DOHH2 (cell line): ENCODE measurements around the gene CASKIN1.
A peak's percentile ranks its signal among the peaks of the same experiment; 100 is the strongest.

Experiments used
- H3F3A ChIP-seq: fragments of 200-600 bp; sonication (generic), shearing (Covaris generic); 2 replicates; pipeline ENCODE4 v1.6.0; 2016; ENCODE audit warnings: antibody characterized with exemption, mild to moderate bottlenecking; ENCODE audit not compliant: control insufficient read depth, insufficient read depth
- H3K27ac ChIP-seq: fragments of 200-600 bp; sonication (generic); 2 replicates; pipeline ENCODE4 v1.5.1; 2014; ENCODE audit warnings: low read depth, mild to moderate bottlenecking, low read length, moderate library complexity
- H3K27me3 ChIP-seq: fragments of 200-600 bp; sonication (generic); 2 replicates; pipeline ENCODE4 v1.6.1; 2014; ENCODE audit warnings: mild to moderate bottlenecking, low read length, mixed read lengths; ENCODE audit not compliant: control insufficient read depth
- H3K36me3 ChIP-seq: fragments of 200-600 bp; sonication (generic); 2 replicates; pipeline ENCODE4 v1.6.1; 2014; ENCODE audit warnings: mild to moderate bottlenecking, low read length, moderate library complexity, mixed read lengths; ENCODE audit not compliant: control insufficient read depth
- H3K4me1 ChIP-seq: fragments of 200-600 bp; sonication (generic); 2 replicates; pipeline ENCODE4 v1.6.1; 2014; ENCODE audit warnings: mild to moderate bottlenecking, low read length, mixed read lengths; ENCODE audit not compliant: control insufficient read depth
- H3K4me2 ChIP-seq: fragments of 200-600 bp; sonication (generic); 2 replicates; pipeline ENCODE4 v1.6.0; 2014; ENCODE audit warnings: mild to moderate bottlenecking, low read length, moderate library complexity
- H3K4me3 ChIP-seq: fragments of 200-600 bp; sonication (generic); 2 replicates; pipeline ENCODE4 v1.5.1; 2014; ENCODE audit warnings: mild to moderate bottlenecking, low read length, mixed read lengths
- H3K79me2 ChIP-seq: fragments of 200-600 bp; sonication (generic); 2 replicates; pipeline ENCODE4 v1.6.1; 2014; ENCODE audit warnings: mild to moderate bottlenecking, low read length, mixed read lengths; ENCODE audit not compliant: control insufficient read depth
- H3K9me2 ChIP-seq: fragments of 200-600 bp; sonication (generic); replicated peaks from 2 replicates; pipeline ENCODE4 v1.6.1; 2014; ENCODE audit warnings: mild to moderate bottlenecking, low read length, mixed read lengths; ENCODE audit not compliant: control insufficient read depth
- H3K9me3 ChIP-seq: fragments of 200-600 bp; sonication (generic); 2 replicates; pipeline ENCODE4 v1.6.1; 2014; ENCODE audit warnings: antibody characterized with exemption, low read length, mixed read lengths; ENCODE audit not compliant: control insufficient read depth, insufficient read depth
- H4K20me1 ChIP-seq: fragments of 200-600 bp; sonication (generic); 2 replicates; pipeline ENCODE4 v1.6.0; 2014; ENCODE audit warnings: low read depth, mild to moderate bottlenecking, antibody characterized with exemption, low read length, moderate library complexity; ENCODE audit not compliant: control insufficient read depth, insufficient read depth
- CTCF ChIP-seq: fragments of 200-600 bp; sonication (generic); IDR thresholded peaks from one replicate; pipeline ENCODE4 v1.5.1; 2014; ENCODE audit warnings: antibody characterized with exemption, mild to moderate bottlenecking, low read depth, low read length; ENCODE audit not compliant: poor library complexity, severe bottlenecking
- EZH2phosphoT487 ChIP-seq: fragments of 200-600 bp; sonication (generic); IDR thresholded peaks from 2 replicates; pipeline ENCODE4 v1.6.1; 2017; ENCODE audit warnings: borderline replicate concordance, mild to moderate bottlenecking, antibody characterized with exemption, low read length, moderate library complexity, mixed read lengths

Gene CASKIN1, protein sequence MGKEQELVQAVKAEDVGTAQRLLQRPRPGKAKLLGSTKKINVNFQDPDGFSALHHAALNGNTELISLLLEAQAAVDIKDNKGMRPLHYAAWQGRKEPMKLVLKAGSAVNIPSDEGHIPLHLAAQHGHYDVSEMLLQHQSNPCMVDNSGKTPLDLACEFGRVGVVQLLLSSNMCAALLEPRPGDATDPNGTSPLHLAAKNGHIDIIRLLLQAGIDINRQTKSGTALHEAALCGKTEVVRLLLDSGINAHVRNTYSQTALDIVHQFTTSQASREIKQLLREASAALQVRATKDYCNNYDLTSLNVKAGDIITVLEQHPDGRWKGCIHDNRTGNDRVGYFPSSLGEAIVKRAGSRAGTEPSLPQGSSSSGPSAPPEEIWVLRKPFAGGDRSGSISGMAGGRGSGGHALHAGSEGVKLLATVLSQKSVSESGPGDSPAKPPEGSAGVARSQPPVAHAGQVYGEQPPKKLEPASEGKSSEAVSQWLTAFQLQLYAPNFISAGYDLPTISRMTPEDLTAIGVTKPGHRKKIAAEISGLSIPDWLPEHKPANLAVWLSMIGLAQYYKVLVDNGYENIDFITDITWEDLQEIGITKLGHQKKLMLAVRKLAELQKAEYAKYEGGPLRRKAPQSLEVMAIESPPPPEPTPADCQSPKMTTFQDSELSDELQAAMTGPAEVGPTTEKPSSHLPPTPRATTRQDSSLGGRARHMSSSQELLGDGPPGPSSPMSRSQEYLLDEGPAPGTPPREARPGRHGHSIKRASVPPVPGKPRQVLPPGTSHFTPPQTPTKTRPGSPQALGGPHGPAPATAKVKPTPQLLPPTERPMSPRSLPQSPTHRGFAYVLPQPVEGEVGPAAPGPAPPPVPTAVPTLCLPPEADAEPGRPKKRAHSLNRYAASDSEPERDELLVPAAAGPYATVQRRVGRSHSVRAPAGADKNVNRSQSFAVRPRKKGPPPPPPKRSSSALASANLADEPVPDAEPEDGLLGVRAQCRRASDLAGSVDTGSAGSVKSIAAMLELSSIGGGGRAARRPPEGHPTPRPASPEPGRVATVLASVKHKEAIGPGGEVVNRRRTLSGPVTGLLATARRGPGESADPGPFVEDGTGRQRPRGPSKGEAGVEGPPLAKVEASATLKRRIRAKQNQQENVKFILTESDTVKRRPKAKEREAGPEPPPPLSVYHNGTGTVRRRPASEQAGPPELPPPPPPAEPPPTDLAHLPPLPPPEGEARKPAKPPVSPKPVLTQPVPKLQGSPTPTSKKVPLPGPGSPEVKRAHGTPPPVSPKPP (N-terminal part only)

DNA sequence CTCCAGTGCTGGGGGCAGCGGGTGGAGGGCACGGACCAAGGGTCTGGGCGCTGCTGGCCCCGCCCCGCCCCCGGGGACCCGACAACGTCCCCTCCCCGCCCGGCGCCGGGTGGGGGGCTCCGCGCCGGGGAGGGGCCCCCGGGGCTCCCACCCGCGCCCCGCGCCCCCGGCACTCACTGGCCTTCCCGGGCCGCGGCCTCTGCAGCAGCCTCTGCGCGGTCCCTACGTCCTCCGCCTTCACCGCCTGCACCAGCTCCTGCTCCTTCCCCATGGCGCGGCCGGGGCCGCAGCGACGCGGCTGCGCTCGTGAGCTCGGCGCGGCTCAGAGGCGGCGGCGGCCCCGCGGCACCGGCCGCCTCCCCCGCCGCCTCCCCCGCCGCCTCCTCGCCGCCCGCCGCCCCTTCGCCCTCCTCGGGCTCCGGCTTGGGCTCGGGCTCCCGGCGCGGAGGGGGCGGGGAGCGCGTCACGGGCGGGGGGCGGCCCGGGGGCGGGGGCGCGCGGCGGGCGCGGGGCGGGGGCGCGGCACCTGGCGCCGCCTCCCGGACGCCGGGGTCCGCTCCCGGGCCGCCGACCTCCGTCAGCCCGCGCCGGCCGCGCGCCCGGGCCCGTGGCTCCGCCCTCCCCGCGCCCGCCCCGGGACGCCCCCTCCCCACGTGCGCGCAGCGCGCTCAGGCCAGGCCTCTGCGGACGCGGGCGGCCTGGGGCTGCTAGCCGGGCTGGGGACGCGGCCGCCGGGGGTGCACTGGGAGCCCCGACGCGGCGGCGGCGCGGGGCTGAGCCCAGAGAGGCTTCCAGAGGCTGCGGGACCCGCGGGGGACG lies at the start of gene CASKIN1:
Gene CASKIN1 (minus strand): TSS at position 444 of the 819 bp plus-strand sequence. CDS start 173 bp downstream, at position 271.
- Histone ChIP-seq H3K4me1 (peaks cover 10% of the 10 kb centered on the region), H3K27ac (no peak within 1 kb of the TSS), H3F3A (no peaks in the 10 kb centered on the region), H4K20me1 (peaks cover 5% of the 10 kb centered on the region; the same call in 1 of the 2 replicates), H3K4me3 (peak within 1 kb of the TSS; percentile 10; the same call in 1 of the 2 replicates), H3K27me3 (peaks cover 64% of the 10 kb centered on the region), H3K79me2 (no peaks in the 10 kb centered on the region), H3K36me3 (no peaks in the 10 kb centered on the region), H3K4me2 (peak within 1 kb of the TSS; percentile 33), H3K9me2 (no peaks in the 10 kb centered on the region), H3K9me3 (no peaks in the 10 kb centered on the region)
- TF ChIP-seq CTCF (no peak), EZH2phosphoT487 (no peak)

- Histone ChIP-seq H3K27ac (no peak overlapping the region), H3F3A (0 out of 2 replicates have a peak, but pooled peaks cover 5% of the 10 kb centered on the region), H3K36me3 (peaks cover 54% of the 10 kb centered on the region), H3K79me2 (peaks cover 19% of the 10 kb centered on the region), H3K4me1 (peaks cover 3% of the 10 kb centered on the region), H3K4me2 (no peak overlapping the region), H4K20me1 (no peaks in the 10 kb centered on the region), H3K9me2 (no peaks in the 10 kb centered on the region), H3K27me3 (no peaks in the 10 kb centered on the region), H3K4me3 (no peak overlapping the region), H3K9me3 (no peaks in the 10 kb centered on the region)
- TF ChIP-seq EZH2phosphoT487 (no peak), CTCF (no peak)
These were observed 48.8 kb upstream of the CASKIN1 start for GRCh38 chr16:2244926-2245795.
